Nephron (organoid): ENCODE results near the gene PKIB.

Experiments
- H3K27ac Mint-ChIP-seq, 3 experiments: 2 replicates each; pipeline ENCODE4 v1.8.0; 2020; ENCODE audit warnings: mixed read lengths in 3 of 3, mild to moderate bottlenecking in 2 of 3, moderate library complexity in 1 of 3
- H3K27me3 Mint-ChIP-seq: 2 replicates; pipeline ENCODE4 v1.8.0; 2021; ENCODE audit warnings: low read depth, mild to moderate bottlenecking, moderate library complexity, mixed read lengths
- H3K36me3 Mint-ChIP-seq: 2 replicates; pipeline ENCODE4 v1.8.0; 2020; ENCODE audit warnings: low read depth, mixed read lengths
- H3K4me1 Mint-ChIP-seq: 2 replicates; pipeline ENCODE4 v1.8.0; 2020; ENCODE audit warnings: mixed read lengths
- H3K4me3 Mint-ChIP-seq, 3 experiments: 2 replicates each; pipeline ENCODE4 v1.8.0; 2020; ENCODE audit warnings: mild to moderate bottlenecking in 3 of 3, mixed read lengths in 3 of 3, moderate library complexity in 2 of 3
- H3K9me3 Mint-ChIP-seq: 2 replicates; pipeline ENCODE4 v1.8.0; 2020; ENCODE audit warnings: mixed read lengths
- TF ChIP-seq, protein P1 (sequence below), 3 experiments: fragments of 200-600 bp; sonication (generic); IDR thresholded peaks; one replicate each; pipeline ENCODE4 v1.5.0; 2021; ENCODE audit warnings: antibody characterized with exemption in 3 of 3; ENCODE audit not compliant: unreplicated experiment in 3 of 3

Gene PKIB, protein sequence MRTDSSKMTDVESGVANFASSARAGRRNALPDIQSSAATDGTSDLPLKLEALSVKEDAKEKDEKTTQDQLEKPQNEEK

GRCh38 chr6:122609881-122610689 lies at the start of gene PKIB:
Gene PKIB, plus strand, starts transcription at chr6:122610405. Its CDS starts 107,390 bp downstream, at chr6:122717795.
- no peaks in the 10 kb centered on the region for H3K4me1 Mint-ChIP-seq
- H3K9me3 Mint-ChIP-seq = peaks cover under 1% of the 10 kb centered on the region
- peak within 1 kb of the TSS; percentile 84 to 85 (median 84) for H3K4me3 Mint-ChIP-seq
- H3K27ac Mint-ChIP-seq = no peak within 1 kb of the TSS
- H3K36me3 Mint-ChIP-seq = no peaks in the 10 kb centered on the region
- TF ChIP-seq, protein P1, sequence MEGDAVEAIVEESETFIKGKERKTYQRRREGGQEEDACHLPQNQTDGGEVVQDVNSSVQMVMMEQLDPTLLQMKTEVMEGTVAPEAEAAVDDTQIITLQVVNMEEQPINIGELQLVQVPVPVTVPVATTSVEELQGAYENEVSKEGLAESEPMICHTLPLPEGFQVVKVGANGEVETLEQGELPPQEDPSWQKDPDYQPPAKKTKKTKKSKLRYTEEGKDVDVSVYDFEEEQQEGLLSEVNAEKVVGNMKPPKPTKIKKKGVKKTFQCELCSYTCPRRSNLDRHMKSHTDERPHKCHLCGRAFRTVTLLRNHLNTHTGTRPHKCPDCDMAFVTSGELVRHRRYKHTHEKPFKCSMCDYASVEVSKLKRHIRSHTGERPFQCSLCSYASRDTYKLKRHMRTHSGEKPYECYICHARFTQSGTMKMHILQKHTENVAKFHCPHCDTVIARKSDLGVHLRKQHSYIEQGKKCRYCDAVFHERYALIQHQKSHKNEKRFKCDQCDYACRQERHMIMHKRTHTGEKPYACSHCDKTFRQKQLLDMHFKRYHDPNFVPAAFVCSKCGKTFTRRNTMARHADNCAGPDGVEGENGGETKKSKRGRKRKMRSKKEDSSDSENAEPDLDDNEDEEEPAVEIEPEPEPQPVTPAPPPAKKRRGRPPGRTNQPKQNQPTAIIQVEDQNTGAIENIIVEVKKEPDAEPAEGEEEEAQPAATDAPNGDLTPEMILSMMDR (IDR thresholded peaks at IDR 0.05; ENCODE audit: unreplicated experiment in 3 of 3) = peak; percentile 21 to 41 (median 33)
- peaks cover 50% of the 10 kb centered on the region for H3K27me3 Mint-ChIP-seq

DNA sequence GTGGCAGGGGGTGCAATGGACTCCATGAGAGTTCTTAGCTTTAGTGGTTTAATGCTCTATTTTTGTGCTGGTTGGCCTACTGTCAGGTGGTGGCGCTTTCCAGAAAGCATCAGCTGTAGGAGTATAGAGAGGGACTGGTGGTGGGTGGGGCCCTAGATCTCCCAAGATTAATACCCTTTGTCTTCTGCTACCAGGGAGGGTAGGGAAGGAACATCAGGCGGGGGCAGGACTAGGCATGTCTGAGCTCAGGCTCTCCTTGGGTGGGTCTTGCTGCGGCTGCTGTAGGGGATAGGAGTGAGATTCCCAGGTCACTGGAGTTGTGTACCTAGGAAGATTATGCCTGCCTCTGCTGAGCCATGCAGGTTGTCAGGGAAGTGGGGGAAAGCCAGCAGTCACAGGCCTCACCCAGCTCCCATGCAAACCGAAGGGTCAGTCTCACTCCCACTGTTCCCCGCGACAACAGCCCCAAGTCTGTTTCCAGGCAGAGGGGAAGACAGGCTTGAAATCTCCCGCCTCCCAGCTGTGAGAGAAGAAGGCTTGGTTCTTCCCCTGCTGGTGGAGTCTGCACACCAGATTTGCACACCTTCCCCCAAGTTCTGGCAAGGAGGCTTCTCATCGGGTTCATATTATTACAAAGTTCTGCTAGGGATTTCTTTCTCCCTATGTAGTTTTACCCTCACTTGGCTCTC lies 46.7 kb upstream of the PKIB start:
- no peaks in the 10 kb centered on the region for H3K4me1 Mint-ChIP-seq
- no peak overlapping the region for H3K27ac Mint-ChIP-seq
- H3K4me3 Mint-ChIP-seq = no peak overlapping the region
- peaks cover 3% of the 10 kb centered on the region for H3K36me3 Mint-ChIP-seq
- no peaks in the 10 kb centered on the region for H3K27me3 Mint-ChIP-seq
- peaks cover 32% of the 10 kb centered on the region for H3K9me3 Mint-ChIP-seq
- TF ChIP-seq, protein P1 (IDR thresholded peaks at IDR 0.05; ENCODE audit: unreplicated experiment in 3 of 3) = no peak

- Mint-ChIP-seq H3K4me3 (no peak overlapping the region), H3K9me3 (peaks cover 31% of the 10 kb centered on the region), H3K27me3 (no peaks in the 10 kb centered on the region), H3K36me3 (no peaks in the 10 kb centered on the region), H3K27ac (no peak overlapping the region), H3K4me1 (no peaks in the 10 kb centered on the region)
- TF ChIP-seq, protein P1 (IDR thresholded peaks at IDR 0.05; ENCODE audit: unreplicated experiment in 3 of 3) = no peak
Measured at GRCh38 chr6:122564230-122564629, 46.0 kb upstream of the PKIB start.

DNA sequence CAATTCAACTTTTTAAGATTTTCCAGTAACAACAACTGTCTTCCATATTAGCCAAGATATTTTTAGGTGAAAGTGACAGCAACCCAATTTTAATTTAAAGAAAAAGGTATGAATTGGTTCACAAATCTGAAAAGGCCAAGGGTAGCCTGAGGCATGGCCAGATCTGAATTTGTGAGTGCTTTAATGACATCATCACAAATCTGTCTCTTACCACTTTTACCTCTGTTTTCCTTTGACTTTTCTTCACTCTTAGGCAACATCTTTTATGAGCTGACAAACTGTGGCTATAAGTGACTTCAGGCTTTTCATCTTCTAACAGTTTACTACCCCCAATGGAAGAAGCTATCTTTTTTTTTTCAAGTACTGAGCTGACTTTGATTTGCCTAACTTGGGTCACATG lies 44.5 kb upstream of the PKIB start:
- Mint-ChIP-seq H3K4me3 (no peak overlapping the region), H3K4me1 (no peaks in the 10 kb centered on the region), H3K27me3 (no peaks in the 10 kb centered on the region), H3K27ac (no peak overlapping the region), H3K9me3 (peaks cover 21% of the 10 kb centered on the region), H3K36me3 (no peaks in the 10 kb centered on the region)
- TF ChIP-seq, protein P1 (IDR thresholded peaks at IDR 0.05; ENCODE audit: unreplicated experiment in 3 of 3) = no peak

GRCh38 chr6:122567034-122567433 lies 43.2 kb upstream of the PKIB start:
- TF ChIP-seq, protein P1 (IDR thresholded peaks at IDR 0.05; ENCODE audit: unreplicated experiment in 3 of 3) = no peak
- Mint-ChIP-seq H3K4me1 (no peaks in the 10 kb centered on the region), H3K27ac (no peak overlapping the region), H3K9me3 (peaks cover 19% of the 10 kb centered on the region), H3K27me3 (no peaks in the 10 kb centered on the region), H3K36me3 (no peaks in the 10 kb centered on the region), H3K4me3 (no peak overlapping the region)
